ENCODE results near the gene AKAP8.

DNA sequence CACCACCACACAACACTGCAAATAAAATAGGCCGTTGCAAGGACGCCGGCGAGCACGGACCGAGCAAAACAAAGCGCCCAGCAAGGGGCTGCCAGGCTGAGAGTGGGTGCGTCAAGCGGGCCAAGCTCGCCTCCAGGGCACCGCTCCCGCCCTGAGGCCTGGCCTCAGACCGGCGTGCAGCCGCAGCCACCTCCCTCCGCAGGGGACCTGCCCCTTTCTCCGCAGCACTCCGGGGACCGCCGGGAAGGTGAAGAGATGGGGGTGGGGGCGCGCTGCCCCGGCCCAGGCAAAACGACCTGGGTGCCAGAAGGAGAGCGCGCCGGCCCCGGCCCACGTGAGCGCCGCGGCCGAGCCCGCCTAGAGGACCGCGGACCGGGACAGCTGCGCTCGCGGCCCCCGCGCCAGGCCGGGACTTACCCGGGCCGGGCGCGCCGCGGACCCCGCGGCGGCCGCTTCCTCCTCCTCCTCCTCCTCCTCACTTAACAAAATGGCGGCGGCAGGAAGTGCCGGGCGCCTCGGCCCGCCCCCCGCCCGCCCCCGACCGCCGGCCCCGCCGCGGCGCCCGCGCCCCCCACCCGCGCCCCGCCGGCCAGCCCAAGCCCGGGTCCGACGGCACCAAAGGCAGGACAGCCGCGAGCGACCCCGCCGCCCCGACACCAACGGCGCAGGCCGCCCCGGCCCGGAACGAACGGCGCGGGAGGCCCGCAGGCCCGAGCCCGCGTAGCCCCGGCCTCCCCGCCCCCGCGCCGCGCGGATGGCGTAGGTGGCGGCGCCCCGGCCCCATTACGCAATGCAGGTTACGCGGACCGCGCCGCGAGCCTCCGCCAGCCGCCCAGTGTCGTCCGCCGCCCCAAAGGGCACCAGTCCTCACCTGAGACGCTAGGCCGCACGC is 47.9 kb downstream of the AKAP8 start:
- TF ChIP-seq, protein P1, sequence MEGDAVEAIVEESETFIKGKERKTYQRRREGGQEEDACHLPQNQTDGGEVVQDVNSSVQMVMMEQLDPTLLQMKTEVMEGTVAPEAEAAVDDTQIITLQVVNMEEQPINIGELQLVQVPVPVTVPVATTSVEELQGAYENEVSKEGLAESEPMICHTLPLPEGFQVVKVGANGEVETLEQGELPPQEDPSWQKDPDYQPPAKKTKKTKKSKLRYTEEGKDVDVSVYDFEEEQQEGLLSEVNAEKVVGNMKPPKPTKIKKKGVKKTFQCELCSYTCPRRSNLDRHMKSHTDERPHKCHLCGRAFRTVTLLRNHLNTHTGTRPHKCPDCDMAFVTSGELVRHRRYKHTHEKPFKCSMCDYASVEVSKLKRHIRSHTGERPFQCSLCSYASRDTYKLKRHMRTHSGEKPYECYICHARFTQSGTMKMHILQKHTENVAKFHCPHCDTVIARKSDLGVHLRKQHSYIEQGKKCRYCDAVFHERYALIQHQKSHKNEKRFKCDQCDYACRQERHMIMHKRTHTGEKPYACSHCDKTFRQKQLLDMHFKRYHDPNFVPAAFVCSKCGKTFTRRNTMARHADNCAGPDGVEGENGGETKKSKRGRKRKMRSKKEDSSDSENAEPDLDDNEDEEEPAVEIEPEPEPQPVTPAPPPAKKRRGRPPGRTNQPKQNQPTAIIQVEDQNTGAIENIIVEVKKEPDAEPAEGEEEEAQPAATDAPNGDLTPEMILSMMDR (IDR thresholded peaks at IDR 0.05): no peak
- TF ChIP-seq POLR2A (IDR thresholded peaks at IDR 0.05): no peak

All from Peyer's patch (tissue), 4 donors.